Trophoblast cell (in vitro differentiated cells and primary cell): ENCODE data around the gene PCDHGB4.

Experiments used
- DNase-seq, 2 donors: peaks; one replicate each; pipeline ENCODE4 v3.0.0-alpha.2; 2016
- H2AFZ ChIP-seq: 2 replicates; pipeline ENCODE4 v1.6.1; 2013; ENCODE audit warnings: low read length, moderate library complexity, mild to moderate bottlenecking; ENCODE audit not compliant: insufficient read depth, poor library complexity
- H2AK5ac ChIP-seq: 2 replicates; pipeline ENCODE4 v1.6.1; 2013; ENCODE audit warnings: mild to moderate bottlenecking, low read length
- H2BK120ac ChIP-seq: 2 replicates; pipeline ENCODE4 v1.6.1; 2013; ENCODE audit warnings: low read length, mild to moderate bottlenecking, moderate library complexity; ENCODE audit not compliant: insufficient read depth, poor library complexity
- H2BK12ac ChIP-seq: 2 replicates; pipeline ENCODE4 v1.6.1; 2013; ENCODE audit warnings: mild to moderate bottlenecking, low read length, moderate library complexity
- H2BK5ac ChIP-seq: 2 replicates; pipeline ENCODE4 v1.6.1; 2013; ENCODE audit warnings: low read length, low read depth, moderate library complexity, mild to moderate bottlenecking; ENCODE audit not compliant: poor library complexity
- H3K14ac ChIP-seq: 2 replicates; pipeline ENCODE4 v1.6.1; 2013; ENCODE audit warnings: mild to moderate bottlenecking, low read length
- H3K18ac ChIP-seq: 2 replicates; pipeline ENCODE4 v1.6.1; 2013; ENCODE audit warnings: mild to moderate bottlenecking, low read length
- H3K23ac ChIP-seq: 2 replicates; pipeline ENCODE4 v1.6.1; 2013; ENCODE audit warnings: low read length
- H3K27ac ChIP-seq: 2 replicates; pipeline ENCODE4 v1.5.1; 2013; ENCODE audit warnings: low read depth, mild to moderate bottlenecking, inconsistent platforms, low read length, moderate library complexity
- H3K27me3 ChIP-seq: 2 replicates; pipeline ENCODE4 v1.6.1; 2013; ENCODE audit warnings: inconsistent platforms, mild to moderate bottlenecking, low read length, moderate library complexity; ENCODE audit not compliant: insufficient read depth
- H3K36me3 ChIP-seq, 2 experiments: 1 replicate in 1 of 2; 2 replicates in 1 of 2; pipeline ENCODE4 v1.6.1; 2013; ENCODE audit warnings: low read length in 2 of 2, mild to moderate bottlenecking in 2 of 2, moderate library complexity in 1 of 2; ENCODE audit not compliant: insufficient read depth in 2 of 2, control insufficient read depth in 1 of 2
- H3K4ac ChIP-seq: 2 replicates; pipeline ENCODE4 v1.6.1; 2013; ENCODE audit warnings: low read depth, mild to moderate bottlenecking, low read length, moderate library complexity
- H3K4me1 ChIP-seq, 2 experiments: 1 replicate in 1 of 2; 2 replicates in 1 of 2; pipeline ENCODE4 v1.6.1; 2013; ENCODE audit warnings: low read length in 2 of 2, mild to moderate bottlenecking in 2 of 2, moderate library complexity in 1 of 2; ENCODE audit not compliant: insufficient read depth in 2 of 2, control insufficient read depth in 1 of 2
- H3K4me2 ChIP-seq: 2 replicates; pipeline ENCODE4 v1.6.1; 2013; ENCODE audit warnings: inconsistent platforms, mild to moderate bottlenecking, low read length, moderate library complexity
- H3K4me3 ChIP-seq: 2 replicates; pipeline ENCODE4 v1.5.1; 2013; ENCODE audit warnings: mild to moderate bottlenecking, low read depth, low read length, inconsistent platforms
- H3K79me1 ChIP-seq: one replicate; pipeline ENCODE4 v1.6.1; 2013; ENCODE audit warnings: low read length
- H3K79me2 ChIP-seq: 2 replicates; pipeline ENCODE4 v1.6.1; 2013; ENCODE audit warnings: low read length, mild to moderate bottlenecking; ENCODE audit not compliant: control insufficient read depth, insufficient read depth, poor library complexity
- H3K9ac ChIP-seq: 2 replicates; pipeline ENCODE4 v1.6.1; 2013; ENCODE audit warnings: mild to moderate bottlenecking, low read length
- H3K9me3 ChIP-seq: 2 replicates; pipeline ENCODE4 v1.6.1; 2013; ENCODE audit warnings: low read depth, mild to moderate bottlenecking, control low read depth, inconsistent platforms, low read length; ENCODE audit not compliant: insufficient read depth
- H4K12ac ChIP-seq: 2 replicates; pipeline ENCODE4 v1.6.1; 2013; ENCODE audit warnings: low read depth, mild to moderate bottlenecking, low read length, moderate library complexity
- H4K8ac ChIP-seq: 2 replicates; pipeline ENCODE4 v1.6.1; 2013; ENCODE audit warnings: low read depth, mild to moderate bottlenecking, low read length, moderate library complexity
- H4K91ac ChIP-seq: one replicate; pipeline ENCODE4 v1.6.1; 2013; ENCODE audit warnings: low read depth, mild to moderate bottlenecking, low read length, moderate library complexity
- WGBS: extraction: QIAGEN DNeasy Blood & Tissue Kit; methylation state at CpG from one replicate; pipeline ENCODE4 v1.1.7; 2013; ENCODE audit warnings: missing lambda C conversion rate; ENCODE audit not compliant: insufficient read length, insufficient coverage; ENCODE audit errors: extremely low coverage; 5-methylcytosine and 5-hydroxymethylcytosine counted together

Gene PCDHGB4

DNA sequence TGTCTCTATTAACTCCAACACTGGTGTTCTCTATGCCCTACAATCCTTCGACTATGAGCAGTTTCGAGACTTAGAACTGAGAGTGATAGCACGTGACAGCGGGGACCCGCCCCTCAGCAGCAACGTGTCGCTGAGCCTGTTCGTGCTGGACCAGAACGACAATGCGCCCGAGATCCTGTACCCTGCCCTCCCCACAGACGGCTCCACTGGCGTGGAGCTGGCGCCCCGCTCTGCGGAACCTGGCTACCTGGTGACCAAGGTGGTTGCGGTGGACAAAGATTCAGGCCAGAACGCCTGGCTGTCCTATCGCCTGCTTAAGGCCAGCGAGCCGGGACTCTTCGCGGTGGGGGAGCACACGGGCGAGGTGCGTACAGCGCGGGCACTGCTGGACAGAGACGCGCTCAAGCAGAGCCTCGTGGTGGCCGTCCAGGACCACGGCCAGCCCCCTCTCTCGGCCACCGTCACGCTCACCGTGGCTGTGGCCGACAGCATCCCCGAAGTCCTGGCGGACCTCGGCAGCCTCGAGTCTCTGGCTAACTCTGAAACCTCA, 35.3 kb downstream of the PCDHGB4 start:
- H3K79me1 ChIP-seq = peaks cover 1% of the 10 kb centered on the region
- H2BK5ac ChIP-seq = no peak overlapping the region
- H3K18ac ChIP-seq = no peak overlapping the region
- H3K27ac ChIP-seq = no peak overlapping the region
- no peaks in the 10 kb centered on the region for H3K27me3 ChIP-seq
- no peak overlapping the region for H2BK12ac ChIP-seq
- H3K9me3 ChIP-seq = peaks cover 49% of the 10 kb centered on the region
- H2BK120ac ChIP-seq = no peak overlapping the region
- no peak overlapping the region for H3K23ac ChIP-seq
- peak overlapping the region; percentile 42 for H3K4me3 ChIP-seq
- H4K91ac ChIP-seq = no peak overlapping the region
- no peak for DNase-seq
- H2AK5ac ChIP-seq = no peak overlapping the region
- H3K36me3 ChIP-seq = peaks cover 47 to 52% of the 10 kb centered on the region in 2 experiments
- H4K12ac ChIP-seq = no peak overlapping the region
- H3K4me2 ChIP-seq = no peak overlapping the region
- no peak overlapping the region for H3K4ac ChIP-seq
- no peak overlapping the region for H3K14ac ChIP-seq
- H3K4me1 ChIP-seq = peaks cover 2 to 5% of the 10 kb centered on the region in 2 experiments
- H2AFZ ChIP-seq = no peak overlapping the region
- H4K8ac ChIP-seq = no peak overlapping the region
- H3K9ac ChIP-seq = no peak overlapping the region
- no CpG with 5 or more reads among the region's 42 CpGs for WGBS
- no peaks in the 10 kb centered on the region for H3K79me2 ChIP-seq

DNA sequence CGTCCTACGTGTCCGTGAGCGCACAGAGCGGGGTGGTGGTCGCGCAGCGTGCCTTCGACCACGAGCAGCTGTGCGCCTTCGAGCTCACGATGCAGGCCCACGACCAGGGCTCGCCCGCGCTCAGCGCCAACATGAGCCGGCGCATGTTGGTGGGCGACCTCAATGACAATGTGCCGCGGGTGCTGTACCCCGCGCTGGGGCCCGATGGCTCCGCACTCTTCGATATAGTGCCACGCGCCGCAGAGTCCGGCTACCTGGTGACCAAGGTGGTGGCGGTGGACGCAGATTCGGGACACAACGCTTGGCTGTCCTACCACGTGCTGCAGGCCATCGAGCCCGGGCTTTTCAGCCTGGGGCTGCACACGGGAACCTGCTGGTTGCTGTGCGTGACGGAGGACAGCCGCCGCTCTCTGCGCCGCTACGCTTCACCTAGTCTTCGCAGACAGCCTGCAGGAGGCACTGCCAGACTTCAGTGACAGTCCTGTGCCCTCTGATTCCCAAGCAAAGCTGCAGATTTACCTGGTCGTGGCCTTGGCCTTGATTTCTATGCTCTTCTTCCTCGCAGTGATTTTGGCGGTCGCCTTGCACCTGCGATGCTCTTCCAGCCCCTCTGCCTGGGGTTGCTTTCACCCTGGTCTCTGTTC, 40.4 kb downstream of the PCDHGB4 start:
- H2BK5ac ChIP-seq = no peak overlapping the region
- H3K27me3 ChIP-seq = no peaks in the 10 kb centered on the region
- H3K14ac ChIP-seq = no peak overlapping the region
- no peak overlapping the region for H3K4me3 ChIP-seq
- no peak overlapping the region for H3K9ac ChIP-seq
- H2AK5ac ChIP-seq = no peak overlapping the region
- H2BK12ac ChIP-seq = no peak overlapping the region
- H3K27ac ChIP-seq = no peak overlapping the region
- no peak overlapping the region for H2AFZ ChIP-seq
- no peak overlapping the region for H3K4ac ChIP-seq
- H3K79me2 ChIP-seq = no peaks in the 10 kb centered on the region
- peaks cover 42% of the 10 kb centered on the region for H3K9me3 ChIP-seq
- H3K4me1 ChIP-seq = no peaks in the 10 kb centered on the region
- H3K23ac ChIP-seq = no peak overlapping the region
- no peak overlapping the region for H3K4me2 ChIP-seq
- no peak overlapping the region for H2BK120ac ChIP-seq
- no peak overlapping the region for H4K12ac ChIP-seq
- DNase-seq = no peak
- no CpG with 5 or more reads among the region's 53 CpGs for WGBS
- no peak overlapping the region for H4K91ac ChIP-seq
- H4K8ac ChIP-seq = no peak overlapping the region
- H3K79me1 ChIP-seq = no peaks in the 10 kb centered on the region
- peaks cover 38 to 45% of the 10 kb centered on the region in 2 experiments for H3K36me3 ChIP-seq
- no peak overlapping the region for H3K18ac ChIP-seq

- peaks cover 37% of the 10 kb centered on the region for H3K9me3 ChIP-seq
- no peak within 1 kb of the TSS for H3K18ac ChIP-seq
- H3K4me2 ChIP-seq = no peak within 1 kb of the TSS
Observed at GRCh38 chr5:141430332-141431113, 43.0 kb downstream of the PCDHGB4 start, which contains the start of gene PCDHGA12. Gene PCDHGA12, plus strand, starts transcription at chr5:141430507. Its CDS starts 253 bp downstream, at chr5:141430760.

DNA sequence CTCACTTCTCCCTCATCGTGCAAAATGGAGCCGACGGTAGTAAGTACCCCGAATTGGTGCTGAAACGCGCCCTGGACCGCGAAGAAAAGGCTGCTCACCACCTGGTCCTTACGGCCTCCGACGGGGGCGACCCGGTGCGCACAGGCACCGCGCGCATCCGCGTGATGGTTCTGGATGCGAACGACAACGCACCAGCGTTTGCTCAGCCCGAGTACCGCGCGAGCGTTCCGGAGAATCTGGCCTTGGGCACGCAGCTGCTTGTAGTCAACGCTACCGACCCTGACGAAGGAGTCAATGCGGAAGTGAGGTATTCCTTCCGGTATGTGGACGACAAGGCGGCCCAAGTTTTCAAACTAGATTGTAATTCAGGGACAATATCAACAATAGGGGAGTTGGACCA, 43.8 kb downstream of the PCDHGB4 start:
- no peaks in the 10 kb centered on the region for H3K27me3 ChIP-seq
- H3K9ac ChIP-seq = no peak overlapping the region
- no peak overlapping the region for H2BK120ac ChIP-seq
- no peak overlapping the region for H3K4ac ChIP-seq
- no peak overlapping the region for H3K4me2 ChIP-seq
- no peak overlapping the region for H4K91ac ChIP-seq
- H3K79me1 ChIP-seq = no peaks in the 10 kb centered on the region
- H4K8ac ChIP-seq = no peak overlapping the region
- no peak overlapping the region for H2AK5ac ChIP-seq
- no peak overlapping the region for H2BK5ac ChIP-seq
- H3K9me3 ChIP-seq = peaks cover 35% of the 10 kb centered on the region
- no peak overlapping the region for H3K18ac ChIP-seq
- H3K27ac ChIP-seq = no peak overlapping the region
- no CpG with 5 or more reads among the region's 37 CpGs for WGBS
- DNase-seq = no peak
- H3K23ac ChIP-seq = no peak overlapping the region
- H2AFZ ChIP-seq = no peak overlapping the region
- no peak overlapping the region for H4K12ac ChIP-seq
- H3K4me1 ChIP-seq = no peaks in the 10 kb centered on the region
- no peak overlapping the region for H2BK12ac ChIP-seq
- peaks cover 29 to 37% of the 10 kb centered on the region in 2 experiments for H3K36me3 ChIP-seq
- H3K14ac ChIP-seq = no peak overlapping the region
- H3K4me3 ChIP-seq = no peak overlapping the region
- no peaks in the 10 kb centered on the region for H3K79me2 ChIP-seq

More at GRCh38 chr5:141430332-141431113, 43.0 kb downstream of the PCDHGB4 start, which contains the start of gene PCDHGA12:
- peaks cover 34 to 42% of the 10 kb centered on the region in 2 experiments for H3K36me3 ChIP-seq
- no peak within 1 kb of the TSS for H2AFZ ChIP-seq
- no peak within 1 kb of the TSS for H2AK5ac ChIP-seq
- no peak within 1 kb of the TSS for H3K14ac ChIP-seq
- H4K8ac ChIP-seq = no peak within 1 kb of the TSS
- no peaks in the 10 kb centered on the region for H3K79me1 ChIP-seq
- DNase-seq = peak in 1 of 2 donors; percentile 12
- no peaks in the 10 kb centered on the region for H3K79me2 ChIP-seq
- no peak within 1 kb of the TSS for H3K9ac ChIP-seq
- H3K23ac ChIP-seq = no peak within 1 kb of the TSS
- H2BK5ac ChIP-seq = no peak within 1 kb of the TSS
- no peak within 1 kb of the TSS for H3K4ac ChIP-seq
- WGBS = no CpG with 5 or more reads among the region's 33 CpGs
- H3K4me3 ChIP-seq = no peak within 1 kb of the TSS
- no peaks in the 10 kb centered on the region for H3K4me1 ChIP-seq
- H3K27me3 ChIP-seq = no peaks in the 10 kb centered on the region
- no peak within 1 kb of the TSS for H4K91ac ChIP-seq
- H2BK120ac ChIP-seq = no peak within 1 kb of the TSS
- no peak within 1 kb of the TSS for H2BK12ac ChIP-seq
- H3K27ac ChIP-seq = no peak within 1 kb of the TSS
- no peak within 1 kb of the TSS for H4K12ac ChIP-seq
